ENCODE data around the gene PSMD6. TPM values are rescaled to one million over a fixed set of nuclear protein-coding genes. Genes with fewer than 3 reads are reported as not detected.

The PSMD6 gene
- total RNA-seq, 1 donor from 2014 or later: 78.3 TPM

DNA sequence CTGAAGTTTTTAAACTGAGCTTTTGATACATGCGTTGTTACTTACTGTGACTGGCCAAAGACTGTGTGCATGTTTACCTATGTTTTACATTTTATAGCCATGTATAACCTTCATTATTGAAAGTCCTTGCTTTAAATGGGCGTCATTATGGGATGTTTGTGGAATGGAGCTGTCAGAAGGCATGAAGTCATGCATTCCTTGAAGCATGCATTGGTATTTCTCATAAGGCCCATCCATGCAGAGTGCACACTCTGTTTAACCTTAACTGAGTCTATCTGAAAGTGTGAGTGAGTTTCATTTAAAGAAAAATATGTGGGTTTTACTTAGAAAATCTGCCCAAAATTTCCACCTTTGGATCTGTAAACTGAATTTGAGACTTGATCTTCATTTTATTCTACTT lies 51.1 kb downstream of the PSMD6 start:
- TF ChIP-seq CTCF (IDR thresholded peaks at IDR 0.05; ENCODE audit: borderline replicate concordance): no peak
- intact Hi-C loops (cut with micrococcal nuclease): no loop called here
- no peaks in the 10 kb centered on the region for H3K9me3 ChIP-seq (replicated peaks)
- H3K36me3 ChIP-seq: no peaks in the 10 kb centered on the region
- H3K4me3 ChIP-seq: no peak overlapping the region
- H3K27me3 ChIP-seq (ENCODE audit: low read depth): no peaks in the 10 kb centered on the region
- peaks cover 73% of the 10 kb centered on the region for H3K4me1 ChIP-seq
- no peak for DNase-seq
- no peak overlapping the region for H3K27ac ChIP-seq (replicated peaks)

GRCh38 chr3:63970631-63971475 lies 52.4 kb downstream of the PSMD6 start:
- no peak overlapping the region for H3K4me3 ChIP-seq
- no peak for TF ChIP-seq CTCF (IDR thresholded peaks at IDR 0.05; ENCODE audit: borderline replicate concordance)
- intact Hi-C loops (cut with micrococcal nuclease): no loop called here
- no peaks in the 10 kb centered on the region for H3K27me3 ChIP-seq (ENCODE audit: low read depth)
- no peak for DNase-seq
- H3K27ac ChIP-seq (replicated peaks): peak overlapping the region; percentile 44
- H3K36me3 ChIP-seq: no peaks in the 10 kb centered on the region
- H3K4me1 ChIP-seq: peaks cover 71% of the 10 kb centered on the region
- H3K9me3 ChIP-seq (replicated peaks): no peaks in the 10 kb centered on the region

- Histone ChIP-seq H3K27ac (replicated peaks) (peak overlapping the region; percentile 44), H3K4me1 (peaks cover 72% of the 10 kb centered on the region)
Observed at GRCh38 chr3:63969876-63970275, 53.4 kb downstream of the PSMD6 start.

DNA sequence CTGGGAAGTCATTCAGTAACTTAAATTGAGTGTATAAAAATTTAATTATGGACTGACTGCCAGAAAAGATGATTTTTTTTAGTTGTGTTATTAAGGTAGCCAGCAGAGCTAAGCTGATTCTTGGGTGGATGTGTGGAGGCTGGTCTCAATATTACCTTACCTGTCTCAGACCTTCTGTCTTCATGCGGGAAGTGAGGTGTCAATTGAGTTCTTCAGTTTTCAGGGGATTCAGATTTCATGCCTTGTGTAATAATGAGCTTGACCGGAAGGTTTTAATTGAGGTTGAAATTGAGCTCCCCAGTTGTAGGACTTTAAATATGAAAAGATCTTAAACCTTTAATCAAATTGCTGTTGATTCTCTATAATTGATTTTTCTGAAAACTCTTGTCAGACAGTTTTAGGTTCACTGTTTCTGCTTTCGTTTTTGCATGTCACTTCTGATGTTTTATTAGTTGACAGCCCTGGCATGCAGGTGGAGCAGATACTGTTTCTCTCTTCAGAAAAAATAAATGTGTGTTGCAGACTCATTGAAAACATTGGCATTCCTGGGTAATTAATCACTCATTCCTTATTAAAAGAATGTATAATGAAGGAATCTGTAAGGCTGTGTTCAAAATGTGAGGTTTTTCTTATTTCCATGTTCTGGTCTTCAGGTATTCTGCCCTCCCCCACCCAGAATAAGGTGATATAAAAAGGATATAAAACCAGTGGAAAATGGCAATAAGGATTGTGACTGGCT lies 54.5 kb downstream of the PSMD6 start:
- no peaks in the 10 kb centered on the region for H3K27me3 ChIP-seq (ENCODE audit: low read depth)
- intact Hi-C loops (cut with micrococcal nuclease): no loop called here
- peak overlapping the region; percentile 69 for H3K27ac ChIP-seq (replicated peaks)
- no peaks in the 10 kb centered on the region for H3K9me3 ChIP-seq (replicated peaks)
- H3K4me1 ChIP-seq: peaks cover 79% of the 10 kb centered on the region
- H3K4me3 ChIP-seq: peak overlapping the region; percentile 53
- H3K36me3 ChIP-seq: no peaks in the 10 kb centered on the region
- no peak for TF ChIP-seq CTCF (IDR thresholded peaks at IDR 0.05; ENCODE audit: borderline replicate concordance)
- DNase-seq: no peak

More at GRCh38 chr3:63969876-63970275, 53.4 kb downstream of the PSMD6 start:
- Histone ChIP-seq H3K27me3 (ENCODE audit: low read depth) (no peaks in the 10 kb centered on the region), H3K36me3 (no peaks in the 10 kb centered on the region), H3K4me3 (no peak overlapping the region), H3K9me3 (replicated peaks) (no peaks in the 10 kb centered on the region)
- DNase-seq: no peak
- intact Hi-C loops (cut with micrococcal nuclease): no loop called here
- no peak for TF ChIP-seq CTCF (IDR thresholded peaks at IDR 0.05; ENCODE audit: borderline replicate concordance)

GRCh38 chr3:63967675-63968611 lies 55.4 kb downstream of the PSMD6 start:
- Histone ChIP-seq H3K4me1 (peaks cover 77% of the 10 kb centered on the region), H3K27ac (replicated peaks) (peak overlapping the region; percentile 69), H3K27me3 (ENCODE audit: low read depth) (no peaks in the 10 kb centered on the region), H3K36me3 (no peaks in the 10 kb centered on the region), H3K4me3 (peak overlapping the region; percentile 53), H3K9me3 (replicated peaks) (no peaks in the 10 kb centered on the region)
- DNase-seq: peak; percentile 30
- TF ChIP-seq CTCF (IDR thresholded peaks at IDR 0.05; ENCODE audit: borderline replicate concordance): no peak
- intact Hi-C loops (cut with micrococcal nuclease): no loop called here

Measured in left ventricle myocardium inferior (tissue), 1 donor.